Measurements from ENCODE around the gene SEMA5A. TPM values are rescaled to one million over a fixed set of nuclear protein-coding genes. Genes with fewer than 3 reads are reported as not detected.
A peak's percentile ranks its signal among the peaks of the same experiment; 100 is the strongest.

Gene SEMA5A
- total RNA-seq, 1 donor from 2014 or later = 0.51 TPM

- Mint-ChIP-seq H3K27me3 (ENCODE audit: unreplicated experiment) (peaks cover 5% of the 10 kb centered on the region), H3K4me1 (ENCODE audit: low read depth, unreplicated experiment) (peaks cover 4% of the 10 kb centered on the region), H3K4me3 (ENCODE audit: unreplicated experiment) (no peak overlapping the region), H3K9me3 (ENCODE audit: unreplicated experiment) (peaks cover 3% of the 10 kb centered on the region), H3K36me3 (ENCODE audit: unreplicated experiment) (no peaks in the 10 kb centered on the region), H3K27ac (ENCODE audit: unreplicated experiment) (peak overlapping the region; percentile 20)
- TF ChIP-seq, protein P1, sequence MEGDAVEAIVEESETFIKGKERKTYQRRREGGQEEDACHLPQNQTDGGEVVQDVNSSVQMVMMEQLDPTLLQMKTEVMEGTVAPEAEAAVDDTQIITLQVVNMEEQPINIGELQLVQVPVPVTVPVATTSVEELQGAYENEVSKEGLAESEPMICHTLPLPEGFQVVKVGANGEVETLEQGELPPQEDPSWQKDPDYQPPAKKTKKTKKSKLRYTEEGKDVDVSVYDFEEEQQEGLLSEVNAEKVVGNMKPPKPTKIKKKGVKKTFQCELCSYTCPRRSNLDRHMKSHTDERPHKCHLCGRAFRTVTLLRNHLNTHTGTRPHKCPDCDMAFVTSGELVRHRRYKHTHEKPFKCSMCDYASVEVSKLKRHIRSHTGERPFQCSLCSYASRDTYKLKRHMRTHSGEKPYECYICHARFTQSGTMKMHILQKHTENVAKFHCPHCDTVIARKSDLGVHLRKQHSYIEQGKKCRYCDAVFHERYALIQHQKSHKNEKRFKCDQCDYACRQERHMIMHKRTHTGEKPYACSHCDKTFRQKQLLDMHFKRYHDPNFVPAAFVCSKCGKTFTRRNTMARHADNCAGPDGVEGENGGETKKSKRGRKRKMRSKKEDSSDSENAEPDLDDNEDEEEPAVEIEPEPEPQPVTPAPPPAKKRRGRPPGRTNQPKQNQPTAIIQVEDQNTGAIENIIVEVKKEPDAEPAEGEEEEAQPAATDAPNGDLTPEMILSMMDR (IDR thresholded peaks at IDR 0.05; ENCODE audit: partially characterized antibody, unreplicated experiment) = no peak
- no peak for DNase-seq
These were observed 175.6 kb downstream of the SEMA5A start for GRCh38 chr5:9370256-9370655.

DNA sequence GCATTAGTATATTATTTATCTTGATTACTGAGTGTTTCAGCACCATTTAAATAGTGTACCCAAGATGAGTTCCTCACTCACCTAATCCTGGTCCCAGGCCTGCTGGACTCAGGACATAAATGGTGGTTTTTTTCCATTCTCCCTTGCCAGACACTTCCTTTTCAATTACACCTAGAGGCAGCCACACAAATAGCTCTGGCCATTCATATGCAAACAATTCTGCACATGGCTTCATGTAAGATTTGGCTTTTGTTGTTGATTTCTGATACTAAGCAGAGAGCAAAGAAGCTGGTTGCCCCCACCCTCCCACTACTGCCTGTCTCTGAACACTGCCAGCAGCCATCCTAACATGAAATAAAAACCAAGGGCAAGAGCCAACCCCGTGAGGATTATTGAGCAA is 180.4 kb downstream of the SEMA5A start:
- H3K36me3 Mint-ChIP-seq (ENCODE audit: unreplicated experiment) = no peaks in the 10 kb centered on the region
- peaks cover 3% of the 10 kb centered on the region for H3K27me3 Mint-ChIP-seq (ENCODE audit: unreplicated experiment)
- no peak for DNase-seq
- peaks cover 2% of the 10 kb centered on the region for H3K4me1 Mint-ChIP-seq (ENCODE audit: low read depth, unreplicated experiment)
- H3K4me3 Mint-ChIP-seq (ENCODE audit: unreplicated experiment) = no peak overlapping the region
- no peak overlapping the region for H3K27ac Mint-ChIP-seq (ENCODE audit: unreplicated experiment)
- TF ChIP-seq, protein P1 (IDR thresholded peaks at IDR 0.05; ENCODE audit: partially characterized antibody, unreplicated experiment) = no peak
- H3K9me3 Mint-ChIP-seq (ENCODE audit: unreplicated experiment) = peaks cover 3% of the 10 kb centered on the region

DNA sequence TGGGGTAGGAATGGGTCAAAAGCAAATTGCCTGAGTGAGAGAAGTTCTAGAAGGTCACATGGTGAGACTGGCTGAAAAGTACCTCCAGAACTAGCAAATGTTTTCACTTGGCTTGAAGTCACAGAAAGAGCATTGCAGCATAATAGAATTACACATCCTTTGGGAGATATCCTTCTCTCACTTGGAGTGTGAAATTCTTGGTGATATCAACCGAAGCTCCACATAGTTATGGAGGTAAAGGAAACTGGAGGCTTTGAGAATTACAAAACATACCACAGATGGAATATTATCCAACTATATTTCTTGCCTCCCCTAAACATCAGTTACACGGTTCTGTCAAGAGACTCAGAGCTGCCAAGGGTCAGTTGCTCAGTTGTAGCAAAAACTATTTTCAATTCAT is 182.4 kb downstream of the SEMA5A start:
- no peaks in the 10 kb centered on the region for H3K36me3 Mint-ChIP-seq (ENCODE audit: unreplicated experiment)
- TF ChIP-seq, protein P1 (IDR thresholded peaks at IDR 0.05; ENCODE audit: partially characterized antibody, unreplicated experiment) = no peak
- H3K4me1 Mint-ChIP-seq (ENCODE audit: low read depth, unreplicated experiment) = peaks cover 2% of the 10 kb centered on the region
- H3K4me3 Mint-ChIP-seq (ENCODE audit: unreplicated experiment) = no peak overlapping the region
- peaks cover 3% of the 10 kb centered on the region for H3K27me3 Mint-ChIP-seq (ENCODE audit: unreplicated experiment)
- no peak for DNase-seq
- H3K27ac Mint-ChIP-seq (ENCODE audit: unreplicated experiment) = no peak overlapping the region
- no peaks in the 10 kb centered on the region for H3K9me3 Mint-ChIP-seq (ENCODE audit: unreplicated experiment)

GRCh38 chr5:9363026-9363425 is 182.8 kb downstream of the SEMA5A start:
- Mint-ChIP-seq H3K9me3 (ENCODE audit: unreplicated experiment) (no peaks in the 10 kb centered on the region), H3K4me3 (ENCODE audit: unreplicated experiment) (no peak overlapping the region), H3K4me1 (ENCODE audit: low read depth, unreplicated experiment) (peaks cover 2% of the 10 kb centered on the region), H3K36me3 (ENCODE audit: unreplicated experiment) (no peaks in the 10 kb centered on the region), H3K27me3 (ENCODE audit: unreplicated experiment) (peaks cover 3% of the 10 kb centered on the region), H3K27ac (ENCODE audit: unreplicated experiment) (no peak overlapping the region)
- DNase-seq = no peak
- TF ChIP-seq, protein P1 (IDR thresholded peaks at IDR 0.05; ENCODE audit: partially characterized antibody, unreplicated experiment) = no peak

DNA sequence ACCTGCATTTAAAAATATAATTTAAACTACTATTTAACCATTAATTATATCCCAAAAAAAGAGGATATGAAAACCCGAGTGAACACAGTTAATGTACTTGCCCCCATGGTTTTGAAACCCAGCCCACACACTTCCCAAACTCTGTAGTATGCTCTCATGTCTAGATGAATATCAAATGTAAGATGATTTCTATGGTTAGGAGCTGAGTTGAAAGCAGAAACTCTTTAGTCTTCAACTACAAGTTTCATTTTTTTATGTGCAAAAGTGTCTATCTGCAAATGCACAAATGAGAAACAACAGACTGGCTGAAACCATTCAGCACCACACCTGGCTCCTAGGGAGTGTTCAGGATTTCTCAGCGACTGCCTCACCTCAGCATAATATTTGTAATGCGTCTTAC is 183.3 kb downstream of the SEMA5A start:
- Mint-ChIP-seq H3K4me1 (ENCODE audit: low read depth, unreplicated experiment) (peaks cover 2% of the 10 kb centered on the region), H3K36me3 (ENCODE audit: unreplicated experiment) (no peaks in the 10 kb centered on the region), H3K9me3 (ENCODE audit: unreplicated experiment) (no peaks in the 10 kb centered on the region), H3K27me3 (ENCODE audit: unreplicated experiment) (peaks cover under 1% of the 10 kb centered on the region), H3K4me3 (ENCODE audit: unreplicated experiment) (no peak overlapping the region), H3K27ac (ENCODE audit: unreplicated experiment) (no peak overlapping the region)
- no peak for DNase-seq
- TF ChIP-seq, protein P1 (IDR thresholded peaks at IDR 0.05; ENCODE audit: partially characterized antibody, unreplicated experiment) = no peak
